Parathyroid adenoma (tissue), 2 donors: ENCODE data around the gene HJURP.

ENCODE experiments used
- H2AFZ ChIP-seq: fragments of 300-600 bp; sonication (generic); one replicate; pipeline ENCODE4 v1.7.0; 2017; ENCODE audit warnings: antibody characterized with exemption, mild to moderate bottlenecking
- H3K27ac ChIP-seq: fragments of 300-600 bp; sonication (generic); one replicate; pipeline ENCODE4 v1.7.0; 2017
- H3K27me3 ChIP-seq: fragments of 300-600 bp; sonication (generic); one replicate; pipeline ENCODE4 v1.7.0; 2017; ENCODE audit warnings: low read length; ENCODE audit not compliant: control insufficient read depth, insufficient read depth
- H3K36me3 ChIP-seq: fragments of 300-600 bp; sonication (generic); one replicate; pipeline ENCODE4 v1.7.0; 2017; ENCODE audit warnings: low read length; ENCODE audit not compliant: control insufficient read depth, insufficient read depth
- H3K4me1 ChIP-seq: fragments of 300-600 bp; sonication (generic); one replicate; pipeline ENCODE4 v1.7.0; 2017; ENCODE audit warnings: control low read depth
- H3K4me2 ChIP-seq: fragments of 300-600 bp; sonication (generic); one replicate; pipeline ENCODE4 v1.7.0; 2017; ENCODE audit warnings: low read length
- H3K4me3 ChIP-seq: fragments of 300-600 bp; sonication (generic); one replicate; pipeline ENCODE4 v1.7.0; 2017; ENCODE audit warnings: low read depth, low read length
- H3K79me2 ChIP-seq: fragments of 300-600 bp; sonication (generic); one replicate; pipeline ENCODE4 v1.7.0; 2017; ENCODE audit warnings: control low read depth
- H3K9ac ChIP-seq: fragments of 300-600 bp; sonication (generic); one replicate; pipeline ENCODE4 v1.7.0; 2017; ENCODE audit warnings: mild to moderate bottlenecking
- H3K9me3 ChIP-seq: fragments of 300-600 bp; sonication (generic); one replicate; pipeline ENCODE4 v1.7.0; 2017; ENCODE audit warnings: low read length; ENCODE audit not compliant: control insufficient read depth
- TF ChIP-seq, protein P1 (sequence below): fragments of 300-600 bp; sonication (generic); IDR thresholded peaks from one replicate; pipeline ENCODE4 v1.7.0; 2017; ENCODE audit warnings: antibody characterized with exemption, mild to moderate bottlenecking
- donor health status: primary hyperparathyroidism.

The HJURP gene

DNA sequence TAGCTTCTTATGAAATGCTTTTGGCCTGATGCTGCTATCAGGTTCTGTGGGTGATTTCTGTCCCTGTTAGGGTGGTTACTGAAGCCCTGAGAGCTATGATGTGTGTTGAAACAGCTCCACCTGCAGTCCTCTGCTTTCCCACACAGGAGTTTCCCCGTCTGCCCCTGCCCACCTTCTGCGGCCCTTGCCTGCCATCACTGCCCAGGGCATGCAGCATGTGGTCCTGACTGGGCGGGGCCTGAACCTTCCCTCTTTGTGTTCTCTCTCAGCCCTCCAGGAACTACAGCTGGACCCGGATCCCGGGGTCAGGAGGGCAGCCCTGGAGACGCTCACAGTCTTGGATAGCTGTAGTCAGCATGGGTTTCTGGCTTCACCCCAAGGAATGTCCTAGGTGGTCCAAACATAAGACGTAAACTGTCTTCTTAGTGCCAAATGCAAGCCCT, 21.4 kb downstream of the HJURP start:
- Histone ChIP-seq H3K4me2 (no peak overlapping the region), H3K27me3 (no peaks in the 10 kb centered on the region), H3K4me1 (no peaks in the 10 kb centered on the region), H2AFZ (no peak overlapping the region), H3K9ac (no peak overlapping the region), H3K4me3 (no peak overlapping the region), H3K36me3 (no peaks in the 10 kb centered on the region), H3K27ac (no peak overlapping the region), H3K79me2 (no peaks in the 10 kb centered on the region), H3K9me3 (no peaks in the 10 kb centered on the region)
- TF ChIP-seq, protein P1, sequence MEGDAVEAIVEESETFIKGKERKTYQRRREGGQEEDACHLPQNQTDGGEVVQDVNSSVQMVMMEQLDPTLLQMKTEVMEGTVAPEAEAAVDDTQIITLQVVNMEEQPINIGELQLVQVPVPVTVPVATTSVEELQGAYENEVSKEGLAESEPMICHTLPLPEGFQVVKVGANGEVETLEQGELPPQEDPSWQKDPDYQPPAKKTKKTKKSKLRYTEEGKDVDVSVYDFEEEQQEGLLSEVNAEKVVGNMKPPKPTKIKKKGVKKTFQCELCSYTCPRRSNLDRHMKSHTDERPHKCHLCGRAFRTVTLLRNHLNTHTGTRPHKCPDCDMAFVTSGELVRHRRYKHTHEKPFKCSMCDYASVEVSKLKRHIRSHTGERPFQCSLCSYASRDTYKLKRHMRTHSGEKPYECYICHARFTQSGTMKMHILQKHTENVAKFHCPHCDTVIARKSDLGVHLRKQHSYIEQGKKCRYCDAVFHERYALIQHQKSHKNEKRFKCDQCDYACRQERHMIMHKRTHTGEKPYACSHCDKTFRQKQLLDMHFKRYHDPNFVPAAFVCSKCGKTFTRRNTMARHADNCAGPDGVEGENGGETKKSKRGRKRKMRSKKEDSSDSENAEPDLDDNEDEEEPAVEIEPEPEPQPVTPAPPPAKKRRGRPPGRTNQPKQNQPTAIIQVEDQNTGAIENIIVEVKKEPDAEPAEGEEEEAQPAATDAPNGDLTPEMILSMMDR = no peak

- no peak overlapping the region for H3K4me2 ChIP-seq
- H3K9me3 ChIP-seq = no peaks in the 10 kb centered on the region
- H3K27ac ChIP-seq = no peak overlapping the region
- TF ChIP-seq, protein P1 = no peak
- H3K27me3 ChIP-seq = no peaks in the 10 kb centered on the region
- H3K9ac ChIP-seq = no peak overlapping the region
- no peaks in the 10 kb centered on the region for H3K4me1 ChIP-seq
- no peak overlapping the region for H3K4me3 ChIP-seq
- H3K79me2 ChIP-seq = no peaks in the 10 kb centered on the region
- H3K36me3 ChIP-seq = no peaks in the 10 kb centered on the region
- H2AFZ ChIP-seq = no peak overlapping the region
Measured at GRCh38 chr2:233832414-233832813, 21.9 kb downstream of the HJURP start.

GRCh38 chr2:233831861-233832260, 22.5 kb downstream of the HJURP start:
- Histone ChIP-seq H3K4me2 (no peak overlapping the region), H3K36me3 (no peaks in the 10 kb centered on the region), H3K27me3 (no peaks in the 10 kb centered on the region), H3K27ac (no peak overlapping the region), H2AFZ (no peak overlapping the region), H3K9ac (no peak overlapping the region), H3K4me1 (no peaks in the 10 kb centered on the region), H3K9me3 (no peaks in the 10 kb centered on the region), H3K4me3 (no peak overlapping the region), H3K79me2 (no peaks in the 10 kb centered on the region)
- TF ChIP-seq, protein P1 = no peak

- Histone ChIP-seq H3K79me2 (no peaks in the 10 kb centered on the region), H3K27ac (no peak overlapping the region), H3K9me3 (no peaks in the 10 kb centered on the region), H3K27me3 (no peaks in the 10 kb centered on the region), H3K4me3 (no peak overlapping the region), H2AFZ (no peak overlapping the region), H3K4me1 (no peaks in the 10 kb centered on the region), H3K9ac (no peak overlapping the region), H3K36me3 (no peaks in the 10 kb centered on the region), H3K4me2 (no peak overlapping the region)
- TF ChIP-seq, protein P1 = no peak
Measured at GRCh38 chr2:233831011-233831721, 23.2 kb downstream of the HJURP start.
